Activated B cell treated with CpG ODN at 0.5 μM for 24 hours (primary cell): ENCODE measurements around the gene DDX41. TPM values are rescaled to one million over a fixed set of nuclear protein-coding genes. Genes with fewer than 3 reads are reported as not detected.

Source experiments
- ATAC-seq: fragments of 200-7000 bp; cut with Tn5 transposase; one replicate; pipeline ENCODE4 v1.10.0; 2021; ENCODE audit warnings: low read depth, mild to moderate bottlenecking, moderate library complexity
- CTCF ChIA-PET: fragments of 350-600 bp; sonication (Branson Sonifier 250); formaldehyde crosslinking; loops from one replicate; lab custom pipeline; 2021; ENCODE audit warnings: antibody characterized with exemption; lab: Charles Lee
- POLR2A ChIA-PET: fragments of 350-600 bp; sonication (Branson Sonifier 250); formaldehyde crosslinking; loops from one replicate; lab custom pipeline; 2021; ENCODE audit warnings: antibody characterized with exemption; lab: Charles Lee
- DNase-seq: peaks from one replicate; pipeline ENCODE4 v3.0.0; 2022
- H3K27ac Mint-ChIP-seq: one replicate; pipeline ENCODE4 v1.8.0; 2020; ENCODE audit warnings: mixed read lengths
- H3K27me3 Mint-ChIP-seq: one replicate; pipeline ENCODE4 v1.8.0; 2021; ENCODE audit warnings: mixed read lengths
- H3K36me3 Mint-ChIP-seq: one replicate; pipeline ENCODE4 v1.8.0; 2021; ENCODE audit warnings: low read depth, mixed read lengths
- H3K4me1 Mint-ChIP-seq: one replicate; pipeline ENCODE4 v1.8.0; 2021; ENCODE audit warnings: mixed read lengths
- H3K4me3 Mint-ChIP-seq: one replicate; pipeline ENCODE4 v1.8.0; 2020; ENCODE audit warnings: mild to moderate bottlenecking, mixed read lengths
- H3K9me3 Mint-ChIP-seq: one replicate; pipeline ENCODE4 v1.8.0; 2020; ENCODE audit warnings: mixed read lengths
- intact Hi-C: fragments of 100-400 bp; cut with micrococcal nuclease; formaldehyde crosslinking; loops from one replicate; pipeline ENCODE4 v1.15.1; 2024
- total RNA-seq: library from RNA; stranded (reverse); gene quantifications from 2 replicates; pipeline ENCODE4 v1.2.3, GENCODE V29; 2022
- TF ChIP-seq, protein P1 (sequence below): fragments of 200-600 bp; IDR thresholded peaks from one replicate; pipeline ENCODE4 v1.8.0; 2022; ENCODE audit warnings: antibody characterized with exemption, mild to moderate bottlenecking

Gene DDX41
- total RNA-seq, 1 donor from 2014 or later: 144 TPM

DNA sequence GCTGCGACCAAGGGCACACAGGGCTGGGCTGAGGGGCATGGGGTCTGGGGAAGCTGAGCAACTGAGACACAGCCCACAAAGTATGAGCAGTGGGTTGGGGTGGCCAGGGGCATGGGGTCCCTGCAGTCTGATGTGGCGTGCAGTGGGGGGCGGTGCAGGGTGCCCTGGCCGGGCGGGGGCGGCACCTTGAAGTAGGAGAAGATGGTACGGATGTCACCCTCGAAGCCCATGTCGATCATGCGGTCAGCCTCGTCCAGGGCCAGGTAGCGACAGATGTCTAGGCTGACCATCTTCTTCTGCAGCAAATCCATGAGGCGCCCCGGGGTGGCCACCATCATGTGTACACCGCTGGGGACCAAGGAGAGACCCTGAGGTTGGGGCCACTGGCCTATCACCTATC, 3.3 kb downstream of the DDX41 start:
- CTCF ChIA-PET: no interaction called here
- POLR2A ChIA-PET: no interaction called here
- H3K4me1 Mint-ChIP-seq: peaks cover 62% of the 10 kb centered on the region

DNA sequence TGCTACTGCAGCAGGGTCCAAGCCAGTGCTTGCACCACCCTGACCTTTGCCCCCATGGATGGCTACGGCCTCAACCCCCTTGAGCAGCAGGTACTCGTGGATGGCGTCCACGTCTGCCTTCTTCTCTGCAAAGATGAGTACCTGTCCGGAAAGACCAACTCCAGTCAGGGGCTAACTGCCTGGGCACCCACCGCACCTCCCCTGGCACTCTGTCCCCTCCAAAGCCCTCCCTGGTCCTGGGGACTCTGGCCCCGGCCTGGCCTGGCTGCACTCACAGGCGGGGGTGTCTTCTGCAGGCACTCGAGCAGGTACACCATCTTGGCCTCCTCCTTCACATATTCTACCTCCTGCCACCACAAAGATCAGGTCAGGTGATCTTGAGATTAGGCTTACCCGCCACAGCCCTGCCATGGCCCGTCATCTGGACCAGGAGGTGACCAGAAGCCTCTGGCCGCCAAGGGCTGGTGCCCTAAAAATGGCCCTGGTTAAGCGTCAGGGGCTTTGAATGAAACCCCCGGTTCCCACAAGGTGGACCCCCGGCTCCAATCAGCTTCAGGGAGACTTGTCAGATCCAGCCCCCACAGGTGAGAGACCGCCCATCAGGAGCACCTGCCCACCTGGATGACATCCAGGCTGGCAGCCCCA, 3.9 kb downstream of the DDX41 start:
- no peak overlapping the region for H3K27ac Mint-ChIP-seq
- peaks cover 67% of the 10 kb centered on the region for H3K4me1 Mint-ChIP-seq
- no peaks in the 10 kb centered on the region for H3K9me3 Mint-ChIP-seq
- no peak for DNase-seq
- TF ChIP-seq, protein P1, sequence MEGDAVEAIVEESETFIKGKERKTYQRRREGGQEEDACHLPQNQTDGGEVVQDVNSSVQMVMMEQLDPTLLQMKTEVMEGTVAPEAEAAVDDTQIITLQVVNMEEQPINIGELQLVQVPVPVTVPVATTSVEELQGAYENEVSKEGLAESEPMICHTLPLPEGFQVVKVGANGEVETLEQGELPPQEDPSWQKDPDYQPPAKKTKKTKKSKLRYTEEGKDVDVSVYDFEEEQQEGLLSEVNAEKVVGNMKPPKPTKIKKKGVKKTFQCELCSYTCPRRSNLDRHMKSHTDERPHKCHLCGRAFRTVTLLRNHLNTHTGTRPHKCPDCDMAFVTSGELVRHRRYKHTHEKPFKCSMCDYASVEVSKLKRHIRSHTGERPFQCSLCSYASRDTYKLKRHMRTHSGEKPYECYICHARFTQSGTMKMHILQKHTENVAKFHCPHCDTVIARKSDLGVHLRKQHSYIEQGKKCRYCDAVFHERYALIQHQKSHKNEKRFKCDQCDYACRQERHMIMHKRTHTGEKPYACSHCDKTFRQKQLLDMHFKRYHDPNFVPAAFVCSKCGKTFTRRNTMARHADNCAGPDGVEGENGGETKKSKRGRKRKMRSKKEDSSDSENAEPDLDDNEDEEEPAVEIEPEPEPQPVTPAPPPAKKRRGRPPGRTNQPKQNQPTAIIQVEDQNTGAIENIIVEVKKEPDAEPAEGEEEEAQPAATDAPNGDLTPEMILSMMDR: no peak
- no peaks in the 10 kb centered on the region for H3K27me3 Mint-ChIP-seq
- intact Hi-C loops: no loop called here
- no peak for ATAC-seq
- ChIA-PET CTCF (no interaction called here), POLR2A (no interaction called here)
- peaks cover 68% of the 10 kb centered on the region for H3K36me3 Mint-ChIP-seq
- H3K4me3 Mint-ChIP-seq: no peak overlapping the region

More for the DNA sequence above, 3.3 kb downstream of the DDX41 start:
- H3K27me3 Mint-ChIP-seq: no peaks in the 10 kb centered on the region
- H3K9me3 Mint-ChIP-seq: no peaks in the 10 kb centered on the region
- TF ChIP-seq, protein P1: no peak
- ATAC-seq (no peak), DNase-seq (no peak)
- intact Hi-C loops: no loop called here
- H3K27ac Mint-ChIP-seq: no peak overlapping the region
- H3K36me3 Mint-ChIP-seq: peaks cover 67% of the 10 kb centered on the region
- H3K4me3 Mint-ChIP-seq: no peak overlapping the region

DNA sequence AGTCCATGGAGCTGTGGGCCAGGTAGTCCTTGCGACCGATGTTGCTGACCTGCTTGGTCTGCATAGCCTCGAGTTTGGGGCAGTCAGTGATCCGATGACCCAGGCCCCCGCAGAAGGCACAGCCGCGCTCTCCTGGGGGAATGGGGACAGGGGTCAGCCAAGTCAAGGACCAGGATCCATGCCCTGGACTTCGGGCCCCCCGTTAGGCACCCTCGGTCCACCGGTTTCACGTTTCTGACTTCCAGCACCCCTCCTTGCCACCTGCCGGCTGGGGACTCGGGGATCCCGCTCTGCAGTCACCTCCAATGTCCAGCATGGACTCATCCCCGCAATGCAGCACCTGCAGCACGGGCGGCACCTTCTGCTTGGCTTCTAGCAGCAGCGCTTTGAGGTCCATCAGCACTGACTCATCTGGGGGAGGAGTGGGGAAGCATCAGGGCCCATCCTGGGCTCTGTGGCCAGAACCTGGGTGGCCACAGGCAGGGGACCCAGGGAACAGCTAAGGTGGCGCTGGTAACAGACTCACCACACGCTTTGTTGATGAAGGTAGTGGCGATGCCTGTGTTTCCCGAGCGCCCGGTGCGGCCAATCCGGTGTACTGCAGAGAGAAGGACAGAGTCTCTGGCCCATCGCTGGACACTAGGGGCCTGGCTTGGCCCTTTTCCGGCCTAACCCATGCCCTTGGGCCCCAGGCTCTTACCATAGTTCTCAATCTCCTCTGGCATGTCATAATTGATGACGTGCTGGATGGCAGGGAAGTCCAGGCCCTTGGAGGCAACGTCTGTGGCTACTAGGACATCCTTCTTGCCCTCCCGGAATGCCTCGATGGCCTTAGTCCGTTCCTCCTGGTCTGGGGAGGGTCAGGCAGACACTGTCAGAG, 4.7 kb downstream of the DDX41 start:
- no peak overlapping the region for H3K4me3 Mint-ChIP-seq
- TF ChIP-seq, protein P1: no peak
- ChIA-PET CTCF (interaction anchor here (1.0 to 1.2 kb wide), 2 partner anchors 11 to 95 kb away, joined by 3 read pairs; no protein-coding TSS in a partner anchor), POLR2A (interaction anchor here (5.9 kb wide), 1 partner anchor 16 kb away, joined by 96 read pairs; the partner anchor contains the start of gene PDLIM7)
- intact Hi-C loops: no loop called here
- peaks cover 74% of the 10 kb centered on the region for H3K36me3 Mint-ChIP-seq
- no peak for ATAC-seq
- peak overlapping the region; percentile 96 for H3K27ac Mint-ChIP-seq
- H3K9me3 Mint-ChIP-seq: no peaks in the 10 kb centered on the region
- H3K27me3 Mint-ChIP-seq: no peaks in the 10 kb centered on the region
- peaks cover 73% of the 10 kb centered on the region for H3K4me1 Mint-ChIP-seq
- DNase-seq: no peak

DNA sequence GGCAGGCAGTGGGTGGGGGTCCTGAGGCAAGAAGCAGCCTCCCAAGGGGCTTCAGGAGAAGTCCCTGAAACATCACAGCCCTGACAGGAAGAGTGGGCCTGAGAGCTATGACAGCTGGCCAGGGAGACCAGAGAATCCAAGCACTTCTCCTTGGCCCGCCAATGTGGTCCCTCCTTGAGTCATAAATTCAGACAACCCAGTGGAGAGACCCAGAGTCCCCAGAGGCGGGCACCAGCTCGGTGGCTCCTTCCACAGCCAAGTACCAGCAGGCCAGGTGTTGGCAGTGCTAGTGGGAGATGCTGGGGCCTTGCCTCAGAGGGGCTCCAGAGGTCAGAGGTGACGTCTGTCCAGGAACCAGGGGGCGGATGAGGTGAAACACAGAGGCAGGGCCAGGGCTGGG, 5.6 kb downstream of the DDX41 start:
- Mint-ChIP-seq H3K27ac (peak overlapping the region; percentile 96), H3K36me3 (peaks cover 71% of the 10 kb centered on the region)
- TF ChIP-seq, protein P1: no peak

More for the DNA sequence above, 5.6 kb downstream of the DDX41 start:
- DNase-seq (no peak), ATAC-seq (no peak)
- intact Hi-C loops: no loop called here
- CTCF ChIA-PET: interaction anchor here (1.0 to 1.6 kb wide), 5 partner anchors 10 to 121 kb away, joined by 3 to 5 read pairs (median 3); partner anchors contain the start of gene PDLIM7
- no peaks in the 10 kb centered on the region for H3K27me3 Mint-ChIP-seq
- H3K4me3 Mint-ChIP-seq: peak overlapping the region; percentile 93
- peaks cover 67% of the 10 kb centered on the region for H3K4me1 Mint-ChIP-seq
- POLR2A ChIA-PET: interaction anchor here (1.3 to 5.9 kb wide), 5 partner anchors 15 to 107 kb away, joined by 3 to 96 read pairs (median 4); partner anchors contain the start of genes B4GALT7 and PDLIM7
- no peaks in the 10 kb centered on the region for H3K9me3 Mint-ChIP-seq
